Lung (tissue), 12 donors: Measurements from ENCODE around the gene ACO2. TPM values are rescaled to one million over a fixed set of nuclear protein-coding genes. Genes with fewer than 3 reads are reported as not detected.
"Not testable (repeated sequence)": the region's sequence is repeated elsewhere in the genome, so short reads cannot be mapped to it uniquely, and the experiment has no call there.

Experiments used
- ATAC-seq: fragments of 200-7000 bp; cut with Tn5 transposase; one replicate; pipeline ENCODE4 v1.9.1; 2020; ENCODE audit warnings: moderate number of reproducible peaks; ENCODE audit not compliant: insufficient read depth, low FRiP score
- DNase-seq, 3 donors: peaks; one replicate each; pipeline ENCODE4 v3.0.0-alpha.2; 2013 to 2017
- H3K27ac ChIP-seq, 2 donors: one replicate each; pipeline ENCODE4 v1.5.1; 2013; ENCODE audit warnings: mild to moderate bottlenecking in 2 of 2, moderate library complexity in 2 of 2, control low read depth in 1 of 2, inconsistent platforms in 1 of 2, low read depth in 1 of 2, low read length in 1 of 2
- H3K27me3 ChIP-seq, 3 donors: one replicate each; pipeline ENCODE4 v1.5.1; 2013; ENCODE audit warnings: low read length in 2 of 3; ENCODE audit not compliant: control insufficient read depth in 3 of 3, insufficient read depth in 3 of 3
- H3K36me3 ChIP-seq, 4 donors: one replicate each; pipeline ENCODE4 v1.5.1; 2013; ENCODE audit warnings: low read length in 4 of 4, mild to moderate bottlenecking in 1 of 4, moderate library complexity in 1 of 4; ENCODE audit not compliant: control insufficient read depth in 4 of 4, insufficient read depth in 4 of 4
- H3K4me1 ChIP-seq, 5 donors: one replicate each; pipeline ENCODE4 v1.5.1; 2013; ENCODE audit warnings: low read length in 5 of 5, mild to moderate bottlenecking in 2 of 5, moderate library complexity in 1 of 5; ENCODE audit not compliant: control insufficient read depth in 5 of 5, insufficient read depth in 5 of 5
- H3K4me3 ChIP-seq: one replicate; pipeline ENCODE4 v1.5.1; 2013; ENCODE audit warnings: mild to moderate bottlenecking, control low read depth, moderate library complexity
- H3K9ac ChIP-seq, 2 donors: one replicate each; pipeline ENCODE4 v1.5.1; 2013; ENCODE audit warnings: low read length in 2 of 2, control low read depth in 1 of 2; ENCODE audit not compliant: insufficient read depth in 1 of 2
- H3K9me3 ChIP-seq, 4 donors: one replicate each; pipeline ENCODE4 v1.5.1; 2013; ENCODE audit warnings: low read length in 3 of 4, mild to moderate bottlenecking in 1 of 4, moderate library complexity in 1 of 4; ENCODE audit not compliant: control insufficient read depth in 4 of 4, insufficient read depth in 3 of 4
- CTCF ChIP-seq: IDR thresholded peaks from 2 replicates; pipeline ENCODE4 v1.5.1; 2012; ENCODE audit warnings: mild to moderate bottlenecking; ENCODE audit errors: control extremely low read depth, extremely low read depth
- WGBS, 2 donors: extraction: QIAGEN DNeasy Blood & Tissue Kit; methylation state at CpG; one replicate each; pipeline ENCODE4 v1.1.7; 2013; 5-methylcytosine and 5-hydroxymethylcytosine counted together
- polyA plus RNA-seq, 2 donors: library from polyadenylated mRNA; stranded (reverse); fragments of 200-250 nt; gene quantifications; one replicate each; pipeline ENCODE4 v1.2.1, GENCODE V29; 2013
- total RNA-seq, 2 donors: library from RNA; depleted of rRNA in 1 of 2; stranded (reverse); fragments of >200 nt in 1 of 2; gene quantifications; one replicate each; pipeline ENCODE4 v1.2.1, GENCODE V29; 2014 to 2021
- donor health status: control.
- donor health status: control.
- donor health status: Bipolar disorder and iron deficiency.
- donor health status: healthy.
- donor health status: DM: yes; HTN: yes; CAD: no.

ACO2 gene
- total and polyA plus RNA-seq, 4 donors = 34.1 to 101 (median 62.5) TPM

- Histone ChIP-seq H3K36me3 (peaks cover 34 to 54% (median 40%) of the 10 kb centered on the region in 4 donors), H3K9ac (no peak overlapping the region)
These were observed 33.4 kb upstream of the ACO2 start for GRCh38 chr22:41435560-41435959.

GRCh38 chr22:41436322-41437113 is 32.4 kb upstream of the ACO2 start:
- H3K4me3 ChIP-seq = no peak overlapping the region
- WGBS, 2 donors = 88 to 91% methylated on average over 22 to 23 of the region's 23 CpGs
- no peak overlapping the region for H3K27ac ChIP-seq
- no peak overlapping the region for H3K9ac ChIP-seq
- H3K27me3 ChIP-seq = no peaks in the 10 kb centered on the region
- peaks cover 0 to 8% (median 0%) of the 10 kb centered on the region in 5 donors for H3K4me1 ChIP-seq
- TF ChIP-seq CTCF = no peak
- H3K9me3 ChIP-seq = no peaks in the 10 kb centered on the region
- DNase-seq = no peak
- ATAC-seq = no peak
- H3K36me3 ChIP-seq = peaks cover 34 to 53% (median 38%) of the 10 kb centered on the region in 4 donors

More at GRCh38 chr22:41435560-41435959, 33.4 kb upstream of the ACO2 start:
- Histone ChIP-seq H3K9me3 (no peaks in the 10 kb centered on the region), H3K27ac (no peak overlapping the region), H3K4me1 (peaks cover 0 to 8% (median 0%) of the 10 kb centered on the region in 5 donors), H3K27me3 (no peaks in the 10 kb centered on the region), H3K4me3 (no peak overlapping the region)
- ATAC-seq (no peak), DNase-seq (no peak)
- 76 to 89% methylated on average over 4 of the region's 4 CpGs for WGBS, 2 donors
- TF ChIP-seq CTCF = no peak

- WGBS, 2 donors = 89 to 91% methylated on average over 7 of the region's 7 CpGs
- peaks cover 34 to 48% (median 36%) of the 10 kb centered on the region in 4 donors for H3K36me3 ChIP-seq
- peaks cover 0 to 8% (median 0%) of the 10 kb centered on the region in 5 donors for H3K4me1 ChIP-seq
These were observed 31.7 kb upstream of the ACO2 start for GRCh38 chr22:41437198-41437597.

GRCh38 chr22:41440511-41440910 is 28.4 kb upstream of the ACO2 start:
- 79 to 87% methylated on average over 5 of the region's 5 CpGs for WGBS, 2 donors
- not testable (repeated sequence) for H3K4me1 ChIP-seq, H3K4me3 ChIP-seq, H3K9ac ChIP-seq, H3K9me3 ChIP-seq, H3K27ac ChIP-seq, DNase-seq, H3K27me3 ChIP-seq, ATAC-seq
- H3K36me3 ChIP-seq = peaks cover 23 to 35% (median 29%) of the 10 kb centered on the region in 4 donors

More at GRCh38 chr22:41437198-41437597, 31.7 kb upstream of the ACO2 start:
- H3K27me3 ChIP-seq = no peaks in the 10 kb centered on the region
- DNase-seq (no peak), ATAC-seq (no peak)
- H3K27ac ChIP-seq = no peak overlapping the region
- no peak for TF ChIP-seq CTCF
- H3K9me3 ChIP-seq = no peaks in the 10 kb centered on the region
- no peak overlapping the region for H3K9ac ChIP-seq
- H3K4me3 ChIP-seq = no peak overlapping the region
